GM19240 (cell line): ENCODE data around the gene TSPAN6.

Source experiments
- DNase-seq: peaks from one replicate; pipeline ENCODE4 v3.0.0; 2011; ENCODE audit warnings: low spot score; ENCODE audit not compliant: insufficient read length

TSPAN6 gene

GRCh38 chrX:100636321-100636991 is at the start of gene TSPAN6:
Gene TSPAN6 (minus strand): TSS chrX:100636806. CDS start chrX:100636694, 112 bp downstream.
- no peak for DNase-seq

- DNase-seq = no peak
These were observed 49.3 kb upstream of the TSPAN6 start for GRCh38 chrX:100685997-100686305.

DNA sequence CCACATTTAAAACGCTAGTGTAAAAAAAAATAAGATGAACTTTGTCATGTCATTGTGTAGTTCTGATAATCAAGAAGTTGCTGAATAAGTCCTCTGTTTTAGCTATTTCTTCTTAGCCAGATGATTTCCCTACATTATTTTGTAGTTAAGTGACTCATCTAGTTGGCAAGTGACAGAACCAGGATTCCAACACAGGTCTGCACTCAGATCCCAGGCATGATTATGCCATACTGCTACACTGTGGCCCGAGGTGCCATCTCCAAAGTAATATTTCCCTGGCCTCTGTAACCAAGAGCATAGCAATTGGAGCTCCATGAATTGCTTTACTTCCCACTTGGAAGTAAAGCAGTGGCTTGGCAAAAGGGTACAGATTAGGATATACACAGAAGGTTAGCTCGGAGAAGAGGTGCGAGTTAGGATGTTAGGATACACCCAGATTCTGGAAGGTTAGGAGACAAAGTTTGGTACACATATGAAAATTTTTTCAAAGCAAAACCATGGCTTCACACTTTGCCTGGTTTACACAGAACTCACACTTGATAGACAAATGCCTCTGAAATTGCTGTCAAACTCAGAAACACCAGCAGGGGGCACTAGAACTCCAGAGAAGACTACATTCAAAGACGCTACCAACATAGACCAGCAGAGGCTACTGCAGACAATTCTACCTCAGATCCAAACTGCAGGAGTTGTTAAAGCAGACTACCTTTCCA is 48.8 kb upstream of the TSPAN6 start:
- peak; percentile 32 for DNase-seq

DNA sequence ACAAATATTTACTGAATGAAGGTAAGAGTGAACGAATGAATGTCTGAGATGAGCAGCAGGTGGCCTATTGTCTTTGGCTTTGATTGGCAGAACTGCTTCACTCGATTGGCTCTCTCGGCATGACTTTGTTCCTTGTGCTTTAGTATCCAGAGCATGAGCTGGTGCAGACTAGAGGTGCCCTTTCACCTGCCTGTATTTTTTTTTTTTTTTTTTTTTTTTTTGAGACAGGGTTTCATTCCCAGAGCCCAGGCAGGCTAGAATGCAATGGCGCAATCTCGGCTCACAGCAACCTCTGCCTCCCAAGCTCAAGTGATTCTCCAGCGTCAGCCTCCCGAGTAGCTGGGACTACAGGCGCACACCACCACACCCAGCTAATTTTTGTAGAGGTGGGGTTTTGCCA is 46.3 kb upstream of the TSPAN6 start:
- no peak for DNase-seq

DNA sequence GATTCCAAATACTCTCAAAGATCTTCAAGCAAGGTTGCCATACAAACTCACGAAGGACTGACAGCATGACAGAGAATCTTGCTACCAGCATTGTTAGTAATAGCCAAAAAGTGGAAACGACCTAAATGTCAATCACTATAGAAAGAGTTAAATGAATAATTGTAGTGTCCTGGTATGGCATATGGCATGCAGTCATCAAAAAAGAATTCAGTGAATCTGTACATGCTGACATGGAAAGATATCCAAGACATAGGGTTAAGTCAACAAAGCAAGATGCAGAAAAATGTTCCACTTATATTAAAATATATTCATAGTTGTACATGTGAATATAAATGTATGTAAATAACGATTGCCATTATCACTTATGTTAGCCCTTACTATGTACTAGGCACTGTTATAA is 45.0 kb upstream of the TSPAN6 start:
- no peak for DNase-seq

- no peak for DNase-seq
These were observed 44.1 kb upstream of the TSPAN6 start for GRCh38 chrX:100680756-100681155.

DNA sequence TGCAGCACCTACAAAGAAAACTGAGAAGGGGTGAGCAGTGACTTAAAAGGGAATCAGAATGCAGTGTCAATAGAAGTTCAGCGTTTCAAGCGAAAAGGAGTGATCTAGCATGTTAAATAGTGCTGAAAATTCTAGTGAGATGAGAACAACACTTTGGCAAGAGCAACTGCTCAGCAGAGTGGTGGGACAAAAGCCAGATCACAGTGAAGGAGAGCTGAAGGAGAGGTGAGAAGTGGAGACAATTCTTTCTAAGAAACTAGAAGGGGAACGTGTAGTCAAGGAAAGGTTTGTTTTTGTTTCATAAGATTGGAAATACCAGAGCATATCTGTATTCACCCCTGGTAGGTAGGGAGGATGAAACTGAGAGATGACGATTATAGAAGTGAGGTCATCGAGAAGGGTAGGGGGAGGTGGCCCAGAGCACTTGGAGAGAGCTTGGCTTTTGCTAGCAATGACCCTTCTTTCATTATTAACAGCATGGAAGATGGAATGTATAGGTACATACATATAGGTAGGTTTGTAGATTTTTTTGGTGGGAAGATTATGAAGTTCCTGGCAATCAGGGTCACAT is 41.1 kb upstream of the TSPAN6 start:
- no peak for DNase-seq

- DNase-seq = no peak
These were observed 38.1 kb upstream of the TSPAN6 start for GRCh38 chrX:100674705-100675104.

DNA sequence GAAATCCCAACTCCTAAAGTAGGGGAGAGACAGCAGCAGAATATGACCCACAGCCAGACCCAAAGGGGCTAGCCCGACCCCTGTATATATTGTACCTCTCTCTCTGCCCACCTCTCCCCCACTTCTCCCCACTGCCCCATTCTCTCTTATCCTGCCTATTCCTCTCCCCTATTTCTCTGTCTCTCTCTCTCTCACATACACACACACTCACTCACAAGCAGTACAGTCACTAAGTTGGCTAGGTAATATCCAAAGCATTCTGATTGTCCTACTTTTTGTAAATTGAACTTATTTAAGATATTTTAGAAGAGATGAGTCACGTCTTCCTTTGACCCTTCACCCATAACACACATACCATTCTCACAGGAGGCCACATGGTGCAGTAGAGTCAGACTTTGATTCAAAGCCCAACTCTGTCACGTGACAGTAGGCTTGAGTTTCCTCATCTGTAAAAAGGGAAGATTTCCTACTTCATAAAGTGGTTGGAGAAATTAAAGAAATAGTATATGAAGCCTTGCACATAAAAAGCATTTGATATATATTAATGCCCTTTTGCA is 36.9 kb upstream of the TSPAN6 start:
- no peak for DNase-seq

DNA sequence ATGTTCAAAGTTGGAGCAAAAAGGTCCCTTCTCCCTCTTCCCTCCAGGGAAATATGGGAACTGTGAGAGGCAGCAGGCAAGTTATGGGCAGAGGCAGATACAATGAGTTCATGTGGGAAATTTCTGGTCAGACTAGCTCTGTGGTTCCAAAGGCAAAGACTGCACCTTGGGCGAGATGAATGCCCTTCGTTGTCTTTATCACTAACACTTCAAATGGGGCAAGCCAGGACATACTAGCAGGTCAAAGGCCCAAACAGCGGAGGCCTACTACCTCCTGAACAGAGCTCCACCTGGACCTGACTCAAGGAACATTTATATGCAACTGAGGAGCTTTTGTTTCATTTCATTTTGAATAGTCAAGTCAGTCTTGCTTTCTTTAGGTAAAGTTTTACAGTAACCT is 36.4 kb upstream of the TSPAN6 start:
- DNase-seq = no peak

- no peak for DNase-seq
These were observed 27.0 kb upstream of the TSPAN6 start for GRCh38 chrX:100663642-100664041.

DNA sequence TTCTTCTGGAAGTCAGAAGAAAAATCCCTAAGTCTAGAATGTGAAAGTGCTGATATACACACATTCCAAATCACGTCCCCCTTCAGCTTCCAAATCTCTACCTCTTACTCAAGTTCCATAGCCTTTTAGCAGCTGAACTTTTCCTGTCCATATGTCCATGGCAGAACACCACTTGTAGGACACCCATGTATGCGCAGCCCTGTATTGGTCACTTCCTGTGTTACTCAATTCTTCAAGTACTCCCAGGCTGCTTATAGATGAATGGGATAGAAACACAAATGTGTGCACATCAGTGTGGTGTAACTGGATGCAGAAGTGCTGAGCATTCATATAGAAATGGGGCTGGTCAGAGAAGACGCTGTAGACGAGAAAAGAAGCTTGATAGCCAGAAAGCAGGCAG is 26.2 kb upstream of the TSPAN6 start:
- no peak for DNase-seq

GRCh38 chrX:100662170-100662569 is 25.6 kb upstream of the TSPAN6 start:
- DNase-seq = no peak

DNA sequence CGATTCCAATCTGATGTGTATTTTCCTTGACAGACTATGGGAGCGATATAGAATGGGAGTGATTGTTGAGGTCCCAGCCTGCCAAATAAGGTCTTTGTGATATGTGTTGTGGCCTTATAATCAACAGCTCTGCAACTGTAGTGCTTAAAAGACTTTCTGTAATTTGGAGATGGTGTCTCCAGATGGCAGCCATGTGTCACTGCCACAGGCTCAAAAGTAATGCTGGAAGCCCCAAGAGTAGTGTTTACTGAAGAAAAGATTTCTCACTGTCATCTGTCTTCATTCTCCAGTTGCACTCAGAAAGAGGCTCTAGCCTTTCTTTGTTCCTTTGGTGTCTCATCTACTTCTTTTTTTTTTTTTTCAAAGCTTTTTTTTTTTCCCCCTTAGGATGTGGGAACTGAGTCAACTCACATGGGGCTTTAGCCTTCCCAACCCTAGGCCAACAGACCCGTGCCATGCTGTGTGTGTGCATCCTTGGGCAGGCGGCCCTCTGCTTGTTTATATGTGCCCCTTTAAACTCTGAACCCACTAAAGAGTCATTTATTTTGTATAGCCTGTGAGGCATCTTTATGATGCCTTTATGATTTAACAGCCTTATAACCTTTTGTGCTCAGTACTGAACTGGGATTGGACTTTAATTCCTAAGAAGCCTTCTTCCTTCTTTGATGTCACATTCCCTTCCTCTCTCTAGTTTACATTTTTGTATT is 23.0 kb upstream of the TSPAN6 start:
- DNase-seq = no peak

- DNase-seq = no peak
These were observed 22.4 kb upstream of the TSPAN6 start for GRCh38 chrX:100658941-100659381.

- no peak for DNase-seq
These were observed 17.7 kb upstream of the TSPAN6 start for GRCh38 chrX:100654261-100654660.

GRCh38 chrX:100652266-100652665 is 15.7 kb upstream of the TSPAN6 start:
- no peak for DNase-seq

DNA sequence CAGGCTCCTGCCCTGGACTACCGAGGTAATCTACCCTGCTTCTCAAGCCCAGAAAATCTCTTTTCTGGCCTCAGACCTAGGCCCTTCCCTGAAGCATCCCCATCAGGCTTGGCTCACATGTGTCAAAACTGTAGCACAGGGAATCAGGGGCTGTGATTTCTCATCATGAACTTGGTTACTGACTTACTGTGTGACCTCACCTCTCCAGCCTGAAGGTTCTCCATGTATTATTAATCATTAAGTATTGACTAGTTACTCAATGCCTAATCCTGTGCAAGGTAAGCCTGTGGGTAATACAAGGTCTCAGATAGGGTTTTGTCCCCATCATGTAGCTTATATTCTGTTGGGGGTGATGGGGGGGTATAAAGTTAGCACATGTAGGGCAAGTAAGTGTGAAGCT is 14.2 kb upstream of the TSPAN6 start:
- DNase-seq = no peak

- DNase-seq = no peak
These were observed 13.1 kb upstream of the TSPAN6 start for GRCh38 chrX:100649550-100650356.

DNA sequence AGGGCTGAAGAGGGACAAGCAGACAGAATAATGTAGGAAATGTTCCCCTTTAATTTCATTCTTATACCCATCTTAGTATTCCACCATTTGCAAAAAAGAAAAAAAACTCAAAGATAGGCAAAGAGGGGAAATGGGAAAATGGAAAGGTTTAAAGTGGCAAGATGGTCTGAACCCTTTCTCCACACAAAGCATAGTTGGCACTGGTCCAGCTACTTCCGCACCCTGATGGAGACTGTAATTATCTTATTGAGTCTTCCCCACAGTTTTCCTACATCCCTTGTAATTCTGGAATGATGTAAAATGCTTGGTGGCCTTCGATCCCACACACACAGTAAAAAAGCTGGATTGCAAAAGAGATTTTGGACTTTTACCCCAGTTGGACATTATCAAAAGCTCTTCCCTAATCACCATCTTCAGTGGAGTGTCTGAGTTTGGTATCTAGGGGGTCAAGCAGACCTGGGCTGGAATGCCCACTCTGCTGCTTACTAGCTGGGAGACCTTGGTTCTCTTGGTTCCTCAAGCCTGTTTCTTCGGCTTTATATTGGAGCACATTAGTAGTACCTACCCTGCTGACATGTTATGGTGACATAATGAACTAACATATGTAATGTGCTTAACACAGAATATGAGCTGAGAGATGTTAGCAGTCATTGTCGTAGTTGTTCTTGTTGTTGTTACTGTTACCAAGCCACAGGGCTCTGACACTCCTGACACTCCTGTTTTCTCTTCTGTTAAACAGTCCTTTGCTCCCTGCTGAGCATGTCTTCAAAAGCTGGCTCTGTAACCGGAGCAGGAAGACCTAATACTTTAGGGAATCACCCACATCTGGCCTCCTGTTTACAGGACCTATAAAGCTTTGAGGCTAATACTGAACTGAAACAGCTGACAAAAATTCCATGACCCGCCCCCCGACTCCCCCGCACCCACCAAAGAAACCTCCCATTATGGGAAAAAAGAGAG is 12.1 kb upstream of the TSPAN6 start:
- DNase-seq = no peak
